Measurements from ENCODE around the gene MAPK1IP1L.

DNA sequence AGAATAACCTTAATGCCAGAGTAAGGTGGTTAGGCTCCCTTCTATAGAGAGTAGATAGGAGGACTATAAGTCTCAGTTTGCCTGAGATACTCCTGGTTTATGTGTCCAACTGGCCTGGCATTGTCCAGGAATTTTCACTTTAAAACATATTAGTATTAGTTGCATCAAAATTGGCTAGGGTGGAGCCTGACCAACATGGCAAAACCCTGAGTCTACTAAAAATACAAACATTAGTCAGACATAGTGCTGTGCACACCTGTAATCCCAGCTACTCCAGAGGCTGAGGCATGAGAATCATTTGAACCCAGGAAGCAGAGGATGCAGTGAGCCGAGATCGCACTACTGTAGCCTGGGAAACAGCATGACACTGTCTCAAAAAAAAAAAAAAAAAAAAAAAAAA, 36.4 kb upstream of the MAPK1IP1L start:
- TF ChIP-seq, protein P1, sequence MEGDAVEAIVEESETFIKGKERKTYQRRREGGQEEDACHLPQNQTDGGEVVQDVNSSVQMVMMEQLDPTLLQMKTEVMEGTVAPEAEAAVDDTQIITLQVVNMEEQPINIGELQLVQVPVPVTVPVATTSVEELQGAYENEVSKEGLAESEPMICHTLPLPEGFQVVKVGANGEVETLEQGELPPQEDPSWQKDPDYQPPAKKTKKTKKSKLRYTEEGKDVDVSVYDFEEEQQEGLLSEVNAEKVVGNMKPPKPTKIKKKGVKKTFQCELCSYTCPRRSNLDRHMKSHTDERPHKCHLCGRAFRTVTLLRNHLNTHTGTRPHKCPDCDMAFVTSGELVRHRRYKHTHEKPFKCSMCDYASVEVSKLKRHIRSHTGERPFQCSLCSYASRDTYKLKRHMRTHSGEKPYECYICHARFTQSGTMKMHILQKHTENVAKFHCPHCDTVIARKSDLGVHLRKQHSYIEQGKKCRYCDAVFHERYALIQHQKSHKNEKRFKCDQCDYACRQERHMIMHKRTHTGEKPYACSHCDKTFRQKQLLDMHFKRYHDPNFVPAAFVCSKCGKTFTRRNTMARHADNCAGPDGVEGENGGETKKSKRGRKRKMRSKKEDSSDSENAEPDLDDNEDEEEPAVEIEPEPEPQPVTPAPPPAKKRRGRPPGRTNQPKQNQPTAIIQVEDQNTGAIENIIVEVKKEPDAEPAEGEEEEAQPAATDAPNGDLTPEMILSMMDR (IDR thresholded peaks at IDR 0.05; ENCODE audit: poor library complexity) = no peak
- no peak for TF ChIP-seq EZH2 (IDR thresholded peaks at IDR 0.05; ENCODE audit: borderline replicate concordance)
- TF ChIP-seq EZH2phosphoT487 (IDR thresholded peaks at IDR 0.05; ENCODE audit: low read depth, severe bottlenecking, unreplicated experiment) = no peak
